CMK (cell line): Measurements from ENCODE around the gene OR52B4.
"Not testable (repeated sequence)": the region's sequence is repeated elsewhere in the genome, so short reads cannot be mapped to it uniquely, and the experiment has no call there.

Experiments
- DNase-seq: peaks from one replicate; pipeline ENCODE4 v3.0.0-alpha.2; 2010; ENCODE audit warnings: low read depth

The OR52B4 gene

GRCh38 chr11:4368286-4368685 is at the start of gene OR52B4:
Gene OR52B4 (minus strand): TSS chr11:4368386. CDS start chr11:4368295, 91 bp downstream.
- DNase-seq = no peak

GRCh38 chr11:4416816-4417215 is 48.6 kb upstream of the OR52B4 start:
- no peak for DNase-seq

GRCh38 chr11:4416306-4416705 is 48.1 kb upstream of the OR52B4 start:
- DNase-seq = no peak

GRCh38 chr11:4406206-4406605 is 38.0 kb upstream of the OR52B4 start:
- DNase-seq = not testable (repeated sequence)

GRCh38 chr11:4393858-4394223 is 25.7 kb upstream of the OR52B4 start:
- no peak for DNase-seq

GRCh38 chr11:4393209-4393857 is 25.1 kb upstream of the OR52B4 start, which contains the start of gene TRIM21:
Gene TRIM21 (minus strand): TSS chr11:4393702. CDS start chr11:4390409, 3,293 bp downstream.
- peak; percentile 31 for DNase-seq

- DNase-seq = no peak
Measured at GRCh38 chr11:4388221-4388620, 20.0 kb upstream of the OR52B4 start.

- no peak for DNase-seq
Measured at GRCh38 chr11:4385978-4386740, 18.0 kb upstream of the OR52B4 start.

GRCh38 chr11:4381901-4382300 is 13.7 kb upstream of the OR52B4 start:
- DNase-seq = no peak

- DNase-seq = no peak
Measured at GRCh38 chr11:4375431-4376140, 7.4 kb upstream of the OR52B4 start.

GRCh38 chr11:4370166-4370565 is 2.0 kb upstream of the OR52B4 start:
- no peak for DNase-seq

- not testable (repeated sequence) for DNase-seq
Measured at GRCh38 chr11:4348142-4348541, 20.0 kb downstream of the OR52B4 start.

- DNase-seq = not testable (repeated sequence)
Measured at GRCh38 chr11:4345366-4345765, 22.8 kb downstream of the OR52B4 start.

- DNase-seq = not testable (repeated sequence)
Measured at GRCh38 chr11:4334356-4334755, 33.8 kb downstream of the OR52B4 start.
